SU-DHL-6 (cell line): ENCODE data around the gene FABP6.

Experiments
- CTCF ChIP-seq: fragments of 200-600 bp; sonication (generic); IDR thresholded peaks from one replicate; pipeline ENCODE4 v1.5.1; 2017; ENCODE audit warnings: antibody characterized with exemption, mild to moderate bottlenecking, low read length, moderate library complexity; ENCODE audit not compliant: insufficient read depth, poor library complexity, severe bottlenecking
- EZH2phosphoT487 ChIP-seq: fragments of 200-600 bp; sonication (generic), shearing (Covaris generic); conservative IDR thresholded peaks from 2 replicates; pipeline ENCODE4 v1.6.1; 2018; ENCODE audit warnings: mild to moderate bottlenecking, antibody characterized with exemption, low read length, moderate library complexity, mixed read lengths

GRCh38 chr5:160240350-160240749 is 11.0 kb downstream of the FABP6 start:
- TF ChIP-seq CTCF (no peak), EZH2phosphoT487 (no peak)
